Esophagus (tissue), 2 donors: ENCODE results near the gene CELSR3. TPM values are rescaled to one million over a fixed set of nuclear protein-coding genes. Genes with fewer than 3 reads are reported as not detected.

Experiments
- H3K27ac ChIP-seq, 2 donors: one replicate each; pipeline ENCODE4 v1.5.1; 2013; ENCODE audit warnings: low read depth in 2 of 2, mild to moderate bottlenecking in 2 of 2, inconsistent platforms in 1 of 2, low read length in 1 of 2, moderate library complexity in 1 of 2
- H3K27me3 ChIP-seq, 2 donors: one replicate each; pipeline ENCODE4 v1.6.1; 2013; ENCODE audit warnings: low read length in 2 of 2, control low read depth in 1 of 2, mild to moderate bottlenecking in 1 of 2; ENCODE audit not compliant: insufficient read depth in 2 of 2, control insufficient read depth in 1 of 2
- H3K36me3 ChIP-seq, 2 donors: one replicate each; pipeline ENCODE4 v1.6.1; 2013; ENCODE audit warnings: low read length in 1 of 2; ENCODE audit not compliant: control insufficient read depth in 2 of 2, insufficient read depth in 2 of 2
- H3K4me1 ChIP-seq, 2 donors: one replicate each; pipeline ENCODE4 v1.6.1; 2013; ENCODE audit warnings: low read length in 1 of 2; ENCODE audit not compliant: control insufficient read depth in 2 of 2, insufficient read depth in 2 of 2
- H3K4me3 ChIP-seq, 2 donors: one replicate each; pipeline ENCODE4 v1.5.1; 2013; ENCODE audit warnings: low read length in 2 of 2, mild to moderate bottlenecking in 2 of 2, low read depth in 1 of 2, moderate library complexity in 1 of 2
- H3K9me3 ChIP-seq, 2 donors: one replicate each; pipeline ENCODE4 v1.6.1; 2013; ENCODE audit warnings: mild to moderate bottlenecking in 2 of 2, low read depth in 1 of 2, low read length in 1 of 2, moderate library complexity in 1 of 2; ENCODE audit not compliant: control insufficient read depth in 2 of 2, insufficient read depth in 1 of 2
- WGBS, 2 donors: extraction: QIAGEN DNeasy Blood & Tissue Kit; methylation state at CpG; one replicate each; pipeline ENCODE4 v1.1.7; 2013; 5-methylcytosine and 5-hydroxymethylcytosine counted together
- polyA plus RNA-seq, 2 donors: library from polyadenylated mRNA; stranded (reverse); fragments of 200-250 nt; gene quantifications; one replicate each; pipeline ENCODE4 v1.2.3, GENCODE V29; 2013
- donor health status: healthy with polysubstance abuse.
- donor health status: Bipolar disorder and iron deficiency.

Gene CELSR3
- polyA plus RNA-seq, 2 donors, result 0.36 to 0.77 TPM

- Histone ChIP-seq H3K4me3 (no peak overlapping the region), H3K27ac (no peak overlapping the region), H3K4me1 (peaks cover 0 to 3% of the 10 kb centered on the region in 2 donors), H3K27me3 (no peaks in the 10 kb centered on the region), H3K36me3 (peaks cover 0 to 50% of the 10 kb centered on the region in 2 donors), H3K9me3 (no peaks in the 10 kb centered on the region)
- WGBS, 2 donors, result 93 to 97% methylated on average over 12 of the region's 12 CpGs
Observed at GRCh38 chr3:48629894-48630293, 32.8 kb downstream of the CELSR3 start.

GRCh38 chr3:48628277-48629017 is 34.2 kb downstream of the CELSR3 start:
- no peak overlapping the region for H3K27ac ChIP-seq
- H3K4me1 ChIP-seq, result no peaks in the 10 kb centered on the region
- WGBS, 2 donors, result 85 to 86% methylated on average over 13 of the region's 13 CpGs
- H3K4me3 ChIP-seq, result no peak overlapping the region
- H3K36me3 ChIP-seq, result peaks cover 0 to 52% of the 10 kb centered on the region in 2 donors
- no peaks in the 10 kb centered on the region for H3K27me3 ChIP-seq
- no peaks in the 10 kb centered on the region for H3K9me3 ChIP-seq

GRCh38 chr3:48625600-48625999 is 37.1 kb downstream of the CELSR3 start:
- Histone ChIP-seq H3K36me3 (peaks cover 0 to 30% of the 10 kb centered on the region in 2 donors), H3K4me3 (no peak overlapping the region), H3K9me3 (no peaks in the 10 kb centered on the region), H3K27ac (no peak overlapping the region), H3K4me1 (no peaks in the 10 kb centered on the region), H3K27me3 (no peaks in the 10 kb centered on the region)
- WGBS, 2 donors, result 90% methylated on average over 6 of the region's 6 CpGs

GRCh38 chr3:48624767-48625166 is 37.9 kb downstream of the CELSR3 start:
- Histone ChIP-seq H3K36me3 (peaks cover 0 to 26% of the 10 kb centered on the region in 2 donors), H3K9me3 (no peaks in the 10 kb centered on the region), H3K4me3 (no peak overlapping the region), H3K4me1 (no peaks in the 10 kb centered on the region), H3K27ac (no peak overlapping the region), H3K27me3 (no peaks in the 10 kb centered on the region)
- 93% methylated on average over 10 of the region's 10 CpGs for WGBS, 2 donors

GRCh38 chr3:48623851-48624547 is 38.7 kb downstream of the CELSR3 start:
- Histone ChIP-seq H3K4me1 (no peaks in the 10 kb centered on the region), H3K36me3 (peaks cover 0 to 22% of the 10 kb centered on the region in 2 donors), H3K27me3 (no peaks in the 10 kb centered on the region), H3K27ac (no peak overlapping the region), H3K9me3 (no peaks in the 10 kb centered on the region), H3K4me3 (no peak overlapping the region)
- WGBS, 2 donors, result 72 to 77% methylated on average over 6 of the region's 6 CpGs

GRCh38 chr3:48621461-48621869 is 41.2 kb downstream of the CELSR3 start, which contains the start of gene TMEM89:
TSS of gene TMEM89 (minus strand) at chr3:48621769. CDS start at chr3:48621756, 13 bp downstream.
- no peak within 1 kb of the TSS for H3K27ac ChIP-seq
- peaks cover 0 to 14% of the 10 kb centered on the region in 2 donors for H3K36me3 ChIP-seq
- H3K4me3 ChIP-seq, result no peak within 1 kb of the TSS
- peaks cover 0 to 3% of the 10 kb centered on the region in 2 donors for H3K27me3 ChIP-seq
- 91 to 93% methylated on average over 16 to 19 of the region's 19 CpGs for WGBS, 2 donors
- H3K4me1 ChIP-seq, result no peaks in the 10 kb centered on the region
- peaks cover 5% of the 10 kb centered on the region in 2 donors for H3K9me3 ChIP-seq

- Histone ChIP-seq H3K27ac (no peak overlapping the region), H3K4me3 (no peak overlapping the region), H3K4me1 (no peaks in the 10 kb centered on the region), H3K9me3 (peaks cover 5% of the 10 kb centered on the region in 2 donors), H3K36me3 (peaks cover 0 to 2% of the 10 kb centered on the region in 2 donors), H3K27me3 (peaks cover 0 to 3% of the 10 kb centered on the region in 2 donors)
- WGBS, 2 donors, result 79 to 86% methylated on average over 7 of the region's 7 CpGs
Observed at GRCh38 chr3:48619541-48620524, 42.9 kb downstream of the CELSR3 start.

- peaks cover 5% of the 10 kb centered on the region in 2 donors for H3K9me3 ChIP-seq
- no peak overlapping the region for H3K4me3 ChIP-seq
- whole genome bisulfite sequencing, 2 donors, result 94 to 98% methylated on average over 4 of the region's 4 CpGs
- H3K27me3 ChIP-seq, result peaks cover 0 to 3% of the 10 kb centered on the region in 2 donors
- H3K4me1 ChIP-seq, result no peaks in the 10 kb centered on the region
- no peaks in the 10 kb centered on the region for H3K36me3 ChIP-seq
- no peak overlapping the region for H3K27ac ChIP-seq
Observed at GRCh38 chr3:48617559-48617958, 45.1 kb downstream of the CELSR3 start.

GRCh38 chr3:48614044-48614443 is 48.6 kb downstream of the CELSR3 start:
- Histone ChIP-seq H3K27ac (no peak overlapping the region), H3K4me3 (no peak overlapping the region), H3K9me3 (peaks cover 5% of the 10 kb centered on the region in 2 donors), H3K27me3 (peaks cover 0 to 3% of the 10 kb centered on the region in 2 donors), H3K4me1 (peaks cover 0 to 2% of the 10 kb centered on the region in 2 donors), H3K36me3 (no peaks in the 10 kb centered on the region)
- WGBS, 2 donors, result 43 to 47% methylated on average over 3 of the region's 3 CpGs
